Mesenchymal stem cell (in vitro differentiated cells and primary cell): ENCODE results near the gene FBXL13.
"Not testable (repeated sequence)": the region's sequence is repeated elsewhere in the genome, so short reads cannot be mapped to it uniquely, and the experiment has no call there.

Experiments used
- DNase-seq: peaks from one replicate; pipeline ENCODE4 v3.0.0-alpha.2; 2013
- H2AFZ ChIP-seq: one replicate; pipeline ENCODE4 v1.6.1; 2013; ENCODE audit warnings: low read depth, mild to moderate bottlenecking, control low read depth, inconsistent platforms, low read length, moderate library complexity
- H2AK5ac ChIP-seq: 2 replicates; pipeline ENCODE4 v1.6.1; 2013; ENCODE audit warnings: low read length, moderate library complexity, mild to moderate bottlenecking, inconsistent platforms; ENCODE audit not compliant: severe bottlenecking
- H2BK120ac ChIP-seq: one replicate; pipeline ENCODE4 v1.6.1; 2013; ENCODE audit warnings: low read depth, mild to moderate bottlenecking, inconsistent platforms, low read length, moderate library complexity
- H2BK12ac ChIP-seq, 2 experiments: one replicate each; pipeline ENCODE4 v1.6.1; 2013; ENCODE audit warnings: inconsistent platforms in 2 of 2, low read length in 2 of 2, mild to moderate bottlenecking in 2 of 2, moderate library complexity in 2 of 2, control low read depth in 1 of 2
- H2BK15ac ChIP-seq: one replicate; pipeline ENCODE4 v1.6.1; 2013; ENCODE audit warnings: mild to moderate bottlenecking, low read depth, inconsistent platforms; ENCODE audit not compliant: poor library complexity, severe bottlenecking
- H2BK5ac ChIP-seq: 2 replicates; pipeline ENCODE4 v1.6.1; 2013; ENCODE audit warnings: low read depth, mild to moderate bottlenecking, low read length, control low read depth, inconsistent platforms; ENCODE audit not compliant: poor library complexity, severe bottlenecking
- H3K14ac ChIP-seq, 2 experiments: one replicate each; pipeline ENCODE4 v1.6.1; 2013; ENCODE audit warnings: inconsistent platforms in 2 of 2, low read length in 2 of 2, control low read depth in 1 of 2, mild to moderate bottlenecking in 1 of 2, moderate library complexity in 1 of 2
- H3K18ac ChIP-seq, 2 experiments: one replicate each; pipeline ENCODE4 v1.6.1; 2013; ENCODE audit warnings: inconsistent platforms in 2 of 2, low read length in 2 of 2, control low read depth in 1 of 2, low read depth in 1 of 2, mild to moderate bottlenecking in 1 of 2
- H3K23ac ChIP-seq, 2 experiments: one replicate each; pipeline ENCODE4 v1.6.1; 2013; ENCODE audit warnings: inconsistent platforms in 2 of 2, low read length in 2 of 2, mild to moderate bottlenecking in 2 of 2, moderate library complexity in 2 of 2, control low read depth in 1 of 2
- H3K27ac ChIP-seq: 2 replicates; pipeline ENCODE4 v1.5.1; 2013; ENCODE audit warnings: mild to moderate bottlenecking, moderate library complexity, low read length, control low read depth, inconsistent platforms; ENCODE audit not compliant: poor library complexity, severe bottlenecking
- H3K27me3 ChIP-seq, 2 experiments: 2 replicates each; pipeline versions ENCODE4 v1.6.1 to v1.7.0; 2013; ENCODE audit warnings: low read length in 2 of 2, mild to moderate bottlenecking in 2 of 2, moderate library complexity in 2 of 2, control low read depth in 1 of 2, inconsistent platforms in 1 of 2; ENCODE audit not compliant: control insufficient read depth in 1 of 2, insufficient read depth in 1 of 2
- H3K36me3 ChIP-seq, 2 experiments: 2 replicates each; pipeline versions ENCODE4 v1.6.1 to v1.7.0; 2013; ENCODE audit warnings: low read length in 2 of 2, control low read depth in 1 of 2, inconsistent platforms in 1 of 2, low read depth in 1 of 2, mild to moderate bottlenecking in 1 of 2; ENCODE audit not compliant: insufficient read depth in 2 of 2, control insufficient read depth in 1 of 2
- H3K4ac ChIP-seq, 2 experiments: one replicate each; pipeline ENCODE4 v1.6.1; 2013; ENCODE audit warnings: inconsistent platforms in 2 of 2, low read length in 2 of 2, mild to moderate bottlenecking in 2 of 2, moderate library complexity in 2 of 2, control low read depth in 1 of 2, low read depth in 1 of 2
- H3K4me1 ChIP-seq: 2 replicates; pipeline ENCODE4 v1.6.1; 2013; ENCODE audit warnings: low read depth, low read length, control low read depth; ENCODE audit not compliant: control insufficient read depth, insufficient read depth
- H3K4me2 ChIP-seq: 2 replicates; pipeline ENCODE4 v1.6.1; 2013; ENCODE audit warnings: low read length, mild to moderate bottlenecking, inconsistent platforms; ENCODE audit not compliant: poor library complexity, severe bottlenecking
- H3K4me3 ChIP-seq, 2 experiments: 2 replicates each; pipeline versions ENCODE4 v1.5.1 to v1.7.0; 2013; ENCODE audit warnings: low read length in 2 of 2, mild to moderate bottlenecking in 2 of 2, control low read depth in 1 of 2, low read depth in 1 of 2; ENCODE audit not compliant: insufficient read depth in 1 of 2
- H3K79me1 ChIP-seq: replicated peaks from 2 replicates; pipeline ENCODE4 v1.6.1; 2013; ENCODE audit warnings: mild to moderate bottlenecking, control low read depth, low read length, inconsistent platforms; ENCODE audit not compliant: poor library complexity, severe bottlenecking
- H3K9ac ChIP-seq: 2 replicates; pipeline ENCODE4 v1.7.0; 2013; ENCODE audit warnings: mild to moderate bottlenecking, low read length, moderate library complexity
- H3K9me3 ChIP-seq: 2 replicates; pipeline ENCODE4 v1.7.0; 2013; ENCODE audit warnings: mild to moderate bottlenecking, low read length; ENCODE audit not compliant: control insufficient read depth
- H4K8ac ChIP-seq: one replicate; pipeline ENCODE4 v1.6.1; 2013; ENCODE audit warnings: inconsistent platforms, mild to moderate bottlenecking, low read length, moderate library complexity
- H4K91ac ChIP-seq: one replicate; pipeline ENCODE4 v1.6.1; 2013; ENCODE audit warnings: mild to moderate bottlenecking, low read length, inconsistent platforms
- WGBS: methylation state at CpG from one replicate; pipeline ENCODE4 v1.1.7; 2013; ENCODE audit warnings: mixed read lengths; 5-methylcytosine and 5-hydroxymethylcytosine counted together

FBXL13 gene

DNA sequence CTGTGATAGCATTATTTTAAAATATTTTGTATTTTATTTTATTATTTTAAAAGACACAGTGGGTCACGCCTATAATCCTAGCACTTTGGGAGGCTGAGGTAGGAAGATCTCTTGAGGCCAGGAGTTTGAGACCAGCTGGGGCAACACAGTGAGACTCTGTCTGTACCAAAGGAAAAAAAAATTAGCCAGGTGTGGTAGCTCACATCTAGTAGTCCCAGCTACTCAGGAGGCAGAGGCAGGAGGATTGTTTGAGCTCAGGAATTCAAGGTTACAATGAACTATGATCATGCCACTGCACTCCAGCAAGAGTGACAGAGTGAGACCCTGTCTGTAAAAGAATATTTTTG is 37.1 kb downstream of the FBXL13 start:
- H3K4me3 ChIP-seq: no peak overlapping the region
- no peak overlapping the region for H3K9ac ChIP-seq
- H2BK5ac ChIP-seq: no peak overlapping the region
- H3K4ac ChIP-seq: no peak overlapping the region
- H3K18ac ChIP-seq: no peak overlapping the region
- no peak overlapping the region for H2AK5ac ChIP-seq
- no peak overlapping the region for H2AFZ ChIP-seq
- no peaks in the 10 kb centered on the region for H3K9me3 ChIP-seq
- no peak for DNase-seq
- H3K4me2 ChIP-seq: no peak overlapping the region
- H3K4me1 ChIP-seq: peaks cover 2% of the 10 kb centered on the region
- no peak overlapping the region for H4K8ac ChIP-seq
- no peak overlapping the region for H3K23ac ChIP-seq
- H3K79me1 ChIP-seq: no peaks in the 10 kb centered on the region
- H2BK12ac ChIP-seq: no peak overlapping the region
- H3K27me3 ChIP-seq: no peaks in the 10 kb centered on the region
- no peak overlapping the region for H2BK15ac ChIP-seq
- no peak overlapping the region for H4K91ac ChIP-seq
- 93% methylated on average over 1 of the region's 1 CpG for WGBS
- no peak overlapping the region for H3K14ac ChIP-seq
- H2BK120ac ChIP-seq: no peak overlapping the region
- H3K36me3 ChIP-seq: peaks cover 0 to 3% of the 10 kb centered on the region in 2 experiments
- no peak overlapping the region for H3K27ac ChIP-seq

GRCh38 chr7:103034318-103034717 is 40.3 kb downstream of the FBXL13 start:
- not testable (repeated sequence) for H3K36me3 ChIP-seq, DNase-seq, H4K91ac ChIP-seq, H3K14ac ChIP-seq, H2BK5ac ChIP-seq, H3K27ac ChIP-seq, H3K4ac ChIP-seq, H3K4me1 ChIP-seq, H2BK120ac ChIP-seq, H3K23ac ChIP-seq, H2AFZ ChIP-seq, H2BK12ac ChIP-seq, H3K18ac ChIP-seq, H2BK15ac ChIP-seq, H2AK5ac ChIP-seq, H3K4me3 ChIP-seq, H3K9me3 ChIP-seq, H3K27me3 ChIP-seq, H3K9ac ChIP-seq, H3K4me2 ChIP-seq, H4K8ac ChIP-seq, H3K79me1 ChIP-seq
- 89% methylated on average over 17 of the region's 20 CpGs for WGBS

DNA sequence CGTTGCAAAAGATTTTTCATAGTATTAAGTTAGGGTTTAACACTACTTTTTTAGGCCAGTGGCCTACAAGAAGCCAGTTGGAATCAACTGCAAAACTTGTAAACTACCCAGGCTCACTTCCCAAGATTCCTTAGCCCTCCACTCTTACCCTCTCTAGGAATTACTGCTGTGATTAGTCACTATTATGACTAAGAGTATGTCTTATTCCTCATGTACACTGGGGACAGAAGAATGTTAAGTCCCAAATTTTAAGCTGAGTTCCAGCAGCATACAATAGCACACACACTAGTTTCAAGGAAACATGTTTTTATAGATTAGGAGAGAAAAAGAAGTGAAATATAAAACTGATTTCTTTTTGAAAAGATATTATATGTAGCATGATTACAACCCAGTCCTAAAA is 42.8 kb downstream of the FBXL13 start:
- Histone ChIP-seq H4K91ac (no peak overlapping the region), H3K27me3 (no peaks in the 10 kb centered on the region), H3K23ac (no peak overlapping the region), H2BK12ac (no peak overlapping the region), H3K79me1 (no peaks in the 10 kb centered on the region), H3K27ac (no peak overlapping the region), H3K36me3 (peaks cover 0 to 3% of the 10 kb centered on the region in 2 experiments), H3K4me2 (no peak overlapping the region), H2BK5ac (no peak overlapping the region), H3K9me3 (no peaks in the 10 kb centered on the region), H3K4me1 (peaks cover 2% of the 10 kb centered on the region), H3K18ac (no peak overlapping the region), H4K8ac (no peak overlapping the region), H2AFZ (no peak overlapping the region), H2BK120ac (no peak overlapping the region), H2BK15ac (no peak overlapping the region), H3K14ac (no peak overlapping the region), H3K4me3 (no peak overlapping the region), H3K9ac (no peak overlapping the region), H3K4ac (no peak overlapping the region), H2AK5ac (no peak overlapping the region)
- peak; percentile 3 for DNase-seq
- 100% methylated on average over 1 of the region's 1 CpG for WGBS

- no peak overlapping the region for H3K4ac ChIP-seq
- peaks cover 2% of the 10 kb centered on the region for H3K4me1 ChIP-seq
- no peak overlapping the region for H4K91ac ChIP-seq
- no peak overlapping the region for H3K18ac ChIP-seq
- H3K23ac ChIP-seq: no peak overlapping the region
- 100% methylated on average over 1 of the region's 1 CpG for WGBS
- peaks cover 0 to 3% of the 10 kb centered on the region in 2 experiments for H3K36me3 ChIP-seq
- H2AK5ac ChIP-seq: no peak overlapping the region
- H3K14ac ChIP-seq: no peak overlapping the region
- H2BK5ac ChIP-seq: no peak overlapping the region
- H3K27ac ChIP-seq: no peak overlapping the region
- no peak overlapping the region for H2BK15ac ChIP-seq
- no peak overlapping the region for H4K8ac ChIP-seq
- no peak overlapping the region for H3K9ac ChIP-seq
- no peak overlapping the region for H2AFZ ChIP-seq
- H2BK120ac ChIP-seq: no peak overlapping the region
- DNase-seq: no peak
- H2BK12ac ChIP-seq: no peak overlapping the region
- H3K27me3 ChIP-seq: no peaks in the 10 kb centered on the region
- no peaks in the 10 kb centered on the region for H3K79me1 ChIP-seq
- no peak overlapping the region for H3K4me2 ChIP-seq
- H3K9me3 ChIP-seq: no peaks in the 10 kb centered on the region
- H3K4me3 ChIP-seq: no peak overlapping the region
Measured at GRCh38 chr7:103031024-103031423, 43.6 kb downstream of the FBXL13 start.
